Activated effector memory CD4-positive, alpha-beta T cell treated with Interleukin-2 at 50 U/mL for 16 hours (primary cell): ENCODE data around the gene LRRC72.
"Not testable (repeated sequence)": the region's sequence is repeated elsewhere in the genome, so short reads cannot be mapped to it uniquely, and the experiment has no call there.

Source experiments
- DNase-seq: peaks from one replicate; pipeline ENCODE4 v3.0.0-alpha.2; 2020

Gene LRRC72

GRCh38 chr7:16526742-16527540 is at the start of gene LRRC72:
LRRC72 (plus strand) TSS chr7:16526825; CDS start chr7:16526953, 128 bp downstream.
- no peak for DNase-seq

- no peak for DNase-seq
Measured at GRCh38 chr7:16479161-16479560, 47.5 kb upstream of the LRRC72 start.

- DNase-seq, result no peak
Measured at GRCh38 chr7:16479591-16479990, 47.0 kb upstream of the LRRC72 start.

- DNase-seq, result no peak
Measured at GRCh38 chr7:16484453-16485158, 42.0 kb upstream of the LRRC72 start.

GRCh38 chr7:16491148-16491547 is 35.5 kb upstream of the LRRC72 start:
- DNase-seq, result no peak

GRCh38 chr7:16492513-16493062 is 34.0 kb upstream of the LRRC72 start:
- DNase-seq, result no peak

GRCh38 chr7:16493266-16493665 is 33.4 kb upstream of the LRRC72 start:
- no peak for DNase-seq

- no peak for DNase-seq
Measured at GRCh38 chr7:16494551-16494950, 32.1 kb upstream of the LRRC72 start.

GRCh38 chr7:16494955-16495719 is 31.5 kb upstream of the LRRC72 start:
- DNase-seq, result no peak

- DNase-seq, result no peak
Measured at GRCh38 chr7:16498122-16498521, 28.5 kb upstream of the LRRC72 start.

GRCh38 chr7:16502303-16502702 is 24.3 kb upstream of the LRRC72 start:
- DNase-seq, result no peak

GRCh38 chr7:16504019-16504418 is 22.6 kb upstream of the LRRC72 start:
- DNase-seq, result no peak

- not testable (repeated sequence) for DNase-seq
Measured at GRCh38 chr7:16506422-16506821, 20.2 kb upstream of the LRRC72 start.

GRCh38 chr7:16509829-16510228 is 16.8 kb upstream of the LRRC72 start:
- no peak for DNase-seq

- no peak for DNase-seq
Measured at GRCh38 chr7:16511314-16511713, 15.3 kb upstream of the LRRC72 start.

- no peak for DNase-seq
Measured at GRCh38 chr7:16512097-16512496, 14.5 kb upstream of the LRRC72 start.

- no peak for DNase-seq
Measured at GRCh38 chr7:16514271-16514670, 12.4 kb upstream of the LRRC72 start.

- DNase-seq, result no peak
Measured at GRCh38 chr7:16514729-16515128, 11.9 kb upstream of the LRRC72 start.

GRCh38 chr7:16515785-16516685 is 10.6 kb upstream of the LRRC72 start:
- no peak for DNase-seq

GRCh38 chr7:16519985-16520384 is 6.6 kb upstream of the LRRC72 start:
- DNase-seq, result not testable (repeated sequence)

GRCh38 chr7:16524332-16524731 is 2.3 kb upstream of the LRRC72 start:
- no peak for DNase-seq

GRCh38 chr7:16528520-16528919 is 1.9 kb downstream of the LRRC72 start:
- DNase-seq, result no peak
